Fibroblast of mammary gland (primary cell): Measurements from ENCODE around the gene TCF7.

Source experiments
- DNase-seq: peaks from one replicate; pipeline ENCODE4 v3.0.0-alpha.2; 2010; ENCODE audit warnings: low read depth
- H3K4me3 ChIP-seq: 2 replicates; pipeline ENCODE4 v1.5.1; 2011; ENCODE audit warnings: low read depth, mild to moderate bottlenecking, low read length, moderate library complexity; ENCODE audit not compliant: control insufficient read depth
- CTCF ChIP-seq: conservative IDR thresholded peaks from 2 replicates; pipeline ENCODE4 v1.5.1; 2011; ENCODE audit warnings: low read depth, low read length, inconsistent platforms; ENCODE audit not compliant: control insufficient read depth, insufficient read depth

The TCF7 gene

GRCh38 chr5:134118212-134118835 is 3.8 kb downstream of the TCF7 start:
- H3K4me3 ChIP-seq = no peak overlapping the region
- no peak for TF ChIP-seq CTCF
- DNase-seq = no peak

- no peak for TF ChIP-seq CTCF
- no peak for DNase-seq
- H3K4me3 ChIP-seq = no peak overlapping the region
These were observed 5.2 kb downstream of the TCF7 start for GRCh38 chr5:134119720-134120119.

- no peak overlapping the region for H3K4me3 ChIP-seq
- TF ChIP-seq CTCF = no peak
- no peak for DNase-seq
These were observed 6.1 kb downstream of the TCF7 start for GRCh38 chr5:134120386-134121138.

GRCh38 chr5:134122530-134122929 is 8.0 kb downstream of the TCF7 start:
- H3K4me3 ChIP-seq = no peak overlapping the region
- DNase-seq = no peak
- no peak for TF ChIP-seq CTCF

- TF ChIP-seq CTCF = no peak
- no peak overlapping the region for H3K4me3 ChIP-seq
- DNase-seq = no peak
These were observed 8.9 kb downstream of the TCF7 start for GRCh38 chr5:134123360-134123759.

GRCh38 chr5:134124289-134125038 is 10.0 kb downstream of the TCF7 start:
- DNase-seq = peak; percentile 95
- H3K4me3 ChIP-seq = no peak overlapping the region

More at GRCh38 chr5:134124289-134125038, 10.0 kb downstream of the TCF7 start:
- no peak for TF ChIP-seq CTCF
